WERI-Rb-1 (cell line): Measurements from ENCODE around the gene TENM3.

ENCODE experiments used
- DNase-seq: peaks from one replicate; pipeline ENCODE4 v3.0.0-alpha.2; 2020
- H3K27ac ChIP-seq: fragments of 250-450 bp; sonication (Bioruptor Pico); 2 replicates; pipeline ENCODE4 v1.5.1; 2020; ENCODE audit warnings: mild to moderate bottlenecking, moderate library complexity
- H3K27me3 ChIP-seq: fragments of 250-450 bp; sonication (Bioruptor Pico); 2 replicates; pipeline ENCODE4 v1.5.1; 2021; ENCODE audit warnings: mild to moderate bottlenecking, low read depth, moderate library complexity; ENCODE audit not compliant: insufficient read depth, severe bottlenecking
- H3K36me3 ChIP-seq: fragments of 250-450 bp; sonication (Bioruptor Pico); 2 replicates; pipeline ENCODE4 v1.5.1; 2020; ENCODE audit warnings: mild to moderate bottlenecking, moderate library complexity
- H3K4me3 ChIP-seq: 2 replicates; pipeline ENCODE4 v1.5.1; 2011; ENCODE audit warnings: low read depth, mild to moderate bottlenecking, control low read depth, low read length
- H3K9me3 ChIP-seq: fragments of 250-450 bp; sonication (Bioruptor Pico); 2 replicates; pipeline ENCODE4 v1.5.1; 2021; ENCODE audit warnings: mild to moderate bottlenecking, moderate library complexity; ENCODE audit not compliant: severe bottlenecking
- CTCF ChIP-seq: IDR thresholded peaks from 2 replicates; pipeline ENCODE4 v1.5.1; 2011; ENCODE audit warnings: low read depth, mild to moderate bottlenecking, control low read depth, inconsistent platforms, low read length

Gene TENM3

GRCh38 chr4:182411391-182411790, 168.2 kb downstream of the TENM3 start:
- Histone ChIP-seq H3K27me3 (no peaks in the 10 kb centered on the region), H3K9me3 (peaks cover 13% of the 10 kb centered on the region), H3K4me3 (no peak overlapping the region), H3K36me3 (no peaks in the 10 kb centered on the region), H3K27ac (no peak overlapping the region)
- DNase-seq, result no peak
- no peak for TF ChIP-seq CTCF

DNA sequence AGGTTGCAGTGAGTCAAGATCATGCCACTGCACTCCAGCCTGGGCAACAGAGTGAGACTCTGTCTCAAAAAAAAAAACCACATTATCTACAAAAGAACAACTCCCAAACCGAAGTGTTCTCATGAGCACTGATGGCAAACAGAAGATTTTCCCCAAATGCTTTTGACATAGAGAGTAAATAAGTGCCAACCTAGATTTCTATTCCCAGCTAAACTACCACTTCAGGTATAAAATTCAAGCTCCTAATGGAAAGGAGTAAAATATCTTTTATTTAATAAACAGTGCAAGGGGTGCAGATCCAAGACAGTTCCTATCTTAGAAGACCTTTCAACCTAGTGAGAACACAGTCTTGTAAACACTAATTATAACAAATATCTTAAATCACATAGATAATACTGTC, 170.3 kb downstream of the TENM3 start:
- no peaks in the 10 kb centered on the region for H3K27me3 ChIP-seq
- H3K27ac ChIP-seq, result no peak overlapping the region
- no peak for TF ChIP-seq CTCF
- no peak for DNase-seq
- H3K9me3 ChIP-seq, result peaks cover 13% of the 10 kb centered on the region
- no peak overlapping the region for H3K4me3 ChIP-seq
- H3K36me3 ChIP-seq, result no peaks in the 10 kb centered on the region

DNA sequence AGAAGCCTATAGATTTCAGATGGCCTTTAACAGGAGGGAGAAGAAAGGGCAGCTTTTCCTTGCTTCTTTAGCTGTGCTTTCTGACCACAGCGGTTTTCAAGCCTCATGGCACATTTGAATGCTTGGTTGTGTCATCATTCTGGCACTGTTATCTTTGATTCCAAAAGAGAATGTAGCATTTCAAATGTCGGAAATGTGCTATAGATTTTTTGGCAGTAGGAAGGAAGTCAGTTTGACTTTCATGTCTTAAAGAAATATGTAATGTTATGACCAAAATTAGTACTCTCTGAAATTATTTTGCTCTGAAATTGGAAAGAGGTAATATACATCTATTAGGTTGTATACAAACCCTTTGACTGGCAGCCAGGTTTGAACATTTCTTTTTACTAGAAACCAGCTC, 171.9 kb downstream of the TENM3 start:
- Histone ChIP-seq H3K27ac (no peak overlapping the region), H3K9me3 (peaks cover 13% of the 10 kb centered on the region), H3K36me3 (no peaks in the 10 kb centered on the region), H3K27me3 (no peaks in the 10 kb centered on the region), H3K4me3 (no peak overlapping the region)
- DNase-seq, result no peak
- no peak for TF ChIP-seq CTCF

DNA sequence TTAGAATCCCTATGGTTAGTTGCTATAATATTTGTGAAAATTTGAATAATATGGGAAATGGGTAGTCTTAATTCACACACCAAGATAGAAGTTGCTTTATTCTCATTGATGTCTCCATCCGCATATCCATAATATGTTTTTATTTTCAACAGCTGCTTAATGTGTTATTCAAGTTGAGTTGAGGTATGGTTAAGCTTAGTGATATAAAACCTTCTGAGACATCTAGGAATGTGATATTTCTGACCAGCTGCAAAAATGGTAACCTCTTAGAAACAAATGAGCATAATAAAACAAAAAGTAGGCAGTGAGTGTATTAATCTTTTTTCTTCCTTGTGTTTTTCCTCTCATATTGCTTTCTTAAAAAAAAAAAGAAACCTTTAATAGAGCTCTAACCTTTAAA, 172.9 kb downstream of the TENM3 start:
- Histone ChIP-seq H3K4me3 (no peak overlapping the region), H3K9me3 (peaks cover 13% of the 10 kb centered on the region), H3K27me3 (no peaks in the 10 kb centered on the region), H3K36me3 (no peaks in the 10 kb centered on the region), H3K27ac (no peak overlapping the region)
- DNase-seq, result no peak
- TF ChIP-seq CTCF, result no peak

DNA sequence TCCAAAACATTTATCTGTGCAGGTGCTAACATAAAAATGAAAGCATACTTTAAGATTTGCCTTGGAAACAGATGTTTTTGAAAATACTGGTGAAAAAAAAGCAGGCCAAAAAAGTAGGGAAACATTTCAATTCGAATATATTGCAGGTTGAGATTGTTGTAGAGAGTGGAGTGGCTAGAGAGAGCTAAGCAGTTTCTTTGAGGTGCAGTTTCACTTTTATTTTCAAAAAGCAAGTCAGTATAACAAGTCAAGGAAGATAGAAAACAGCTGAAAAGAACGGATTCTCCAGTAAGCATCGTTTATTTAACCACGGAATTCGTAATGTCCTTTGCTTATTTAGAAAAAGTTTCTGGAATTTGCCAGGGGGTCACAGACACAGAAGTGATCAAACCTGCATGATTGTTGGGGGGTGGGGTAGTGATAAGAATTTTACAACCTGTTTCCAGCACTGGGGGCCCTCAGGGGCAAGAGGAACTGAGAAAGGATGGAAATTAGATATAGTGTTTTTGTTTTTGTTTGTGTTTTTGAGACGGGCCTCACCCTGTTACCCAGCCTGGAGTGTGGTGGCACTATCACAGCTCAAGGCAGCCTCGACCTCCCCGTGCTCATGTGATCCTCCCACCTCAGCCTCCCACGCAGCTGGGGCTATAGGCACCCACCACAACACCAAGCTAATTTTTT, 175.0 kb downstream of the TENM3 start:
- no peak overlapping the region for H3K4me3 ChIP-seq
- no peaks in the 10 kb centered on the region for H3K36me3 ChIP-seq
- no peak overlapping the region for H3K27ac ChIP-seq
- no peak for DNase-seq
- H3K27me3 ChIP-seq, result no peaks in the 10 kb centered on the region
- H3K9me3 ChIP-seq, result peaks cover 9% of the 10 kb centered on the region
- no peak for TF ChIP-seq CTCF

- Histone ChIP-seq H3K27ac (no peak overlapping the region), H3K36me3 (no peaks in the 10 kb centered on the region), H3K27me3 (no peaks in the 10 kb centered on the region), H3K4me3 (no peak overlapping the region), H3K9me3 (no peaks in the 10 kb centered on the region)
- DNase-seq, result no peak
- TF ChIP-seq CTCF, result no peak
Observed at GRCh38 chr4:182420189-182420588, 177.0 kb downstream of the TENM3 start.
